ENCODE data around the gene MOK. TPM values are rescaled to one million over a fixed set of nuclear protein-coding genes. Genes with fewer than 3 reads are reported as not detected.
A peak's percentile ranks its signal among the peaks of the same experiment; 100 is the strongest.

Gene MOK
- total and polyA plus RNA-seq, 2 donors (not counting 1 experiment from before 2014, with no cell fraction given): 4.3 to 4.7 TPM

GRCh38 chr14:102256716-102257115 is 48.2 kb downstream of the MOK start:
- H3K79me2 ChIP-seq (ENCODE audit: control insufficient read depth, insufficient read depth, low read length): no peaks in the 10 kb centered on the region
- H3K27me3 ChIP-seq (ENCODE audit: control insufficient read depth, insufficient read depth, low read length): no peaks in the 10 kb centered on the region

GRCh38 chr14:102255401-102256190 is 49.4 kb downstream of the MOK start:
- Histone ChIP-seq H3K79me2 (ENCODE audit: control insufficient read depth, insufficient read depth, low read length) (no peaks in the 10 kb centered on the region), H3K4me1 (ENCODE audit: control insufficient read depth, extremely low read depth, insufficient read depth, low read length) (no peaks in the 10 kb centered on the region), H2AFZ (ENCODE audit: low read length) (no peak overlapping the region), H3K4me3 (replicated peaks in 1 of 4; ENCODE audit: control extremely low read depth in 1 of 4, insufficient read depth in 1 of 4, low read depth in 3 of 4, low read length in 4 of 4) (no peak overlapping the region), H3K27me3 (ENCODE audit: control insufficient read depth, insufficient read depth, low read length) (no peaks in the 10 kb centered on the region), H4K20me1 (ENCODE audit: control insufficient read depth, extremely low read depth, insufficient read depth, low read length) (no peaks in the 10 kb centered on the region), H3K27ac (ENCODE audit: insufficient read depth, low read length) (peak overlapping the region; percentile 86), H3K4me2 (ENCODE audit: extremely low read depth, insufficient read depth, low read length) (no peak overlapping the region), H3K9me3 (ENCODE audit: control insufficient read depth, insufficient read depth, low read depth, low read length) (no peaks in the 10 kb centered on the region), H3K36me3 (ENCODE audit: control insufficient read depth, insufficient read depth, low read length) (no peaks in the 10 kb centered on the region), H3K9ac (ENCODE audit: insufficient read depth, low read length) (no peak overlapping the region)
- peak; percentile 83 to 86 for DNase-seq (ENCODE audit: low read depth in 2 of 2)
- no peak for TF ChIP-seq EZH2 (IDR thresholded peaks at IDR 0.05; ENCODE audit: low read length, missing control alignments)

More at GRCh38 chr14:102256716-102257115, 48.2 kb downstream of the MOK start:
- Histone ChIP-seq H2AFZ (ENCODE audit: low read length) (peak overlapping the region; percentile 11), H3K36me3 (ENCODE audit: control insufficient read depth, insufficient read depth, low read length) (no peaks in the 10 kb centered on the region), H3K9me3 (ENCODE audit: control insufficient read depth, insufficient read depth, low read depth, low read length) (no peaks in the 10 kb centered on the region), H4K20me1 (ENCODE audit: control insufficient read depth, extremely low read depth, insufficient read depth, low read length) (no peaks in the 10 kb centered on the region), H3K4me2 (ENCODE audit: extremely low read depth, insufficient read depth, low read length) (no peak overlapping the region), H3K4me3 (replicated peaks in 1 of 4; ENCODE audit: control extremely low read depth in 1 of 4, insufficient read depth in 1 of 4, low read depth in 3 of 4, low read length in 4 of 4) (no peak overlapping the region), H3K4me1 (ENCODE audit: control insufficient read depth, extremely low read depth, insufficient read depth, low read length) (no peaks in the 10 kb centered on the region), H3K9ac (ENCODE audit: insufficient read depth, low read length) (no peak overlapping the region), H3K27ac (ENCODE audit: insufficient read depth, low read length) (no peak overlapping the region)
- TF ChIP-seq EZH2 (IDR thresholded peaks at IDR 0.05; ENCODE audit: low read length, missing control alignments) (no peak), CTCF (conservative IDR thresholded peaks at IDR 0.05 in 1 of 2, IDR thresholded peaks at IDR 0.05 in 1 of 2; ENCODE audit: low read depth in 1 of 2, low read length in 2 of 2) (no peak)
- DNase-seq (ENCODE audit: low read depth in 2 of 2): peak in 1 of 2 donors; percentile 76

GRCh38 chr14:102252834-102253801 is 51.8 kb downstream of the MOK start:
- H3K36me3 ChIP-seq (ENCODE audit: control insufficient read depth, insufficient read depth, low read length): no peaks in the 10 kb centered on the region
- H3K9me3 ChIP-seq (ENCODE audit: control insufficient read depth, insufficient read depth, low read depth, low read length): no peaks in the 10 kb centered on the region
- peak in 1 of 2 donors; percentile 32 for DNase-seq (ENCODE audit: low read depth in 2 of 2)
- no peak overlapping the region for H3K4me3 ChIP-seq (replicated peaks in 1 of 4; ENCODE audit: control extremely low read depth in 1 of 4, insufficient read depth in 1 of 4, low read depth in 3 of 4, low read length in 4 of 4)
- H3K27me3 ChIP-seq (ENCODE audit: control insufficient read depth, insufficient read depth, low read length): no peaks in the 10 kb centered on the region
- no peaks in the 10 kb centered on the region for H3K4me1 ChIP-seq (ENCODE audit: control insufficient read depth, extremely low read depth, insufficient read depth, low read length)
- H4K20me1 ChIP-seq (ENCODE audit: control insufficient read depth, extremely low read depth, insufficient read depth, low read length): no peaks in the 10 kb centered on the region
- no peak for TF ChIP-seq CTCF (conservative IDR thresholded peaks at IDR 0.05 in 1 of 2, IDR thresholded peaks at IDR 0.05 in 1 of 2; ENCODE audit: low read depth in 1 of 2, low read length in 2 of 2)
- TF ChIP-seq EZH2 (IDR thresholded peaks at IDR 0.05; ENCODE audit: low read length, missing control alignments): no peak
- H2AFZ ChIP-seq (ENCODE audit: low read length): no peak overlapping the region
- H3K9ac ChIP-seq (ENCODE audit: insufficient read depth, low read length): no peak overlapping the region
- no peaks in the 10 kb centered on the region for H3K79me2 ChIP-seq (ENCODE audit: control insufficient read depth, insufficient read depth, low read length)
- no peak overlapping the region for H3K27ac ChIP-seq (ENCODE audit: insufficient read depth, low read length)
- no peak overlapping the region for H3K4me2 ChIP-seq (ENCODE audit: extremely low read depth, insufficient read depth, low read length)
